HPDE6-E6E7 (cell line): ENCODE results near the gene SCNM1.
"Not testable (repeated sequence)": the region's sequence is repeated elsewhere in the genome, so short reads cannot be mapped to it uniquely, and the experiment has no call there.

ENCODE experiments used
- DNase-seq: peaks from one replicate; pipeline ENCODE4 v3.0.0; 2011; ENCODE audit warnings: missing footprints; ENCODE audit errors: extremely low spot score

The SCNM1 gene

DNA sequence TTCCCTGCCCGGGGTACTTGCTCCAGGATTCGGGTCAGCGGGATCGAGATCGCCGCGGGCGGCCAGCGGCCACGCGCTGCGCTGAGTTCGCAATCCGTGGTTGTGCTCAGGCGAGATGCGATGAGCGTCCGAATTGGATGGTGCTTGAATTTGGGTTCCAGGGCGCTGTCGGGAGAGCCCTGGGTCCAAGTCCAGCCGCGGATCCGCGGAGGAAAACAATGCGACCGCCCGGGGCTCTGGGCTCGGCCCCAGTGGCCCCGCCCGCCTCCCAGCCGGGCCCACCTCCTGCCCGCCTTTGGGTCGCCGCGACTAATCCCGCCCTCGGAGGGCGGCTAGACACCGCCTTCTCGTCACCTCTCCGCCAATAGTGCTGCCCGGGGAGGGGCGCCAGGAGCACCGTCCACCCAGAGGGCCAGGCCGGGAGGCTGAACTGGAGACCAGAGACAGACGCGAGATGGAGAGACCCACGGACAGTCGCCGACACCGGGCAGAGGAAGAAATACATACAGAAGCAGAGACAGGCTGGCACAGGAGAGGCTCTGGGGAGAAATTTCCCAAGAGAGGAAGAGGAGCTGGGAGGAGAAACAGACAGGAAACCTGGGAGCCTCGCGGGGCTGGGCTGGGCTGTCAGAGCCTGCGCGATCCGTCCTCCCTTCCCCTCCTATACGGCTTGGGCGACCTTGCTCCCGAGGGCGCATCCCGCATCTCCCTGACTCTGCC, 19.4 kb upstream of the SCNM1 start, which contains the start of gene SEMA6C:
TSS of gene SEMA6C (minus strand) at position 220 of the 720 bp plus-strand sequence. CDS start 4,010 bp downstream, outside the sequence.
- DNase-seq = peak; percentile 95

GRCh38 chr1:151147132-151147503, 18.8 kb upstream of the SCNM1 start:
- no peak for DNase-seq

DNA sequence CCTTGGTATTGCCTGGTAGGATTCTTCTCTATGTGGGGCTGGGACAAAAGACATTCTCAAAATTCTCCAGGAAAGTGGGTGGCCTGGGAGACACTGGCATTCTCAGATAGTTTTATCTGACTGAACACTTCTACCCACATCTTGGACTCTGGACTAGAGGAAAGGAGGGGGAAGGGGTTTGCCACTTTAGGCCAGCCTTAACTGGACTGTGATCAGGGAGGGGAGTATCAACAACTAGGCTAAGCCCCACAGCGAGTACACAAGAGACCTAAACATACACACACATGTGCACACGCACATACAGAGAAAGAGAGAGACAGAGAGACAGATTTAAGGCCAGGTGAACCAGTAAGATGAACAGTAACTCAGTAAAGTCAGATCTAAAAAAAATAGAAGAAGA, 18.3 kb upstream of the SCNM1 start:
- DNase-seq = no peak

GRCh38 chr1:151156515-151156819, 9.5 kb upstream of the SCNM1 start, which contains the start of gene TNFAIP8L2:
Gene TNFAIP8L2, plus strand, starts transcription at chr1:151156649. Its CDS starts 2,049 bp downstream, at chr1:151158698.
- DNase-seq = no peak

GRCh38 chr1:151157067-151157531, 8.8 kb upstream of the SCNM1 start:
- DNase-seq = no peak

- DNase-seq = no peak
Observed at GRCh38 chr1:151158326-151158725, 7.6 kb upstream of the SCNM1 start.

DNA sequence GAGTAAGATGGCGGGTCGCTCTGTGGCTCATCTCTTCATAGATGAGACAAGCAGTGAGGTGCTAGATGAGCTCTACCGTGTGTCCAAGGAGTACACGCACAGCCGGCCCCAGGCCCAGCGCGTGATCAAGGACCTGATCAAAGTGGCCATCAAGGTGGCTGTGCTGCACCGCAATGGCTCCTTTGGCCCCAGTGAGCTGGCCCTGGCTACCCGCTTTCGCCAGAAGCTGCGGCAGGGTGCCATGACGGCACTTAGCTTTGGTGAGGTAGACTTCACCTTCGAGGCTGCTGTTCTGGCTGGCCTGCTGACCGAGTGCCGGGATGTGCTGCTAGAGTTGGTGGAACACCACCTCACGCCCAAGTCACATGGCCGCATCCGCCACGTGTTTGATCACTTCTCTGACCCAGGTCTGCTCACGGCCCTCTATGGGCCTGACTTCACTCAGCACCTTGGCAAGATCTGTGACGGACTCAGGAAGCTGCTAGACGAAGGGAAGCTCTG, 7.1 kb upstream of the SCNM1 start:
- no peak for DNase-seq

- no peak for DNase-seq
Observed at GRCh38 chr1:151159373-151159772, 6.6 kb upstream of the SCNM1 start.

DNA sequence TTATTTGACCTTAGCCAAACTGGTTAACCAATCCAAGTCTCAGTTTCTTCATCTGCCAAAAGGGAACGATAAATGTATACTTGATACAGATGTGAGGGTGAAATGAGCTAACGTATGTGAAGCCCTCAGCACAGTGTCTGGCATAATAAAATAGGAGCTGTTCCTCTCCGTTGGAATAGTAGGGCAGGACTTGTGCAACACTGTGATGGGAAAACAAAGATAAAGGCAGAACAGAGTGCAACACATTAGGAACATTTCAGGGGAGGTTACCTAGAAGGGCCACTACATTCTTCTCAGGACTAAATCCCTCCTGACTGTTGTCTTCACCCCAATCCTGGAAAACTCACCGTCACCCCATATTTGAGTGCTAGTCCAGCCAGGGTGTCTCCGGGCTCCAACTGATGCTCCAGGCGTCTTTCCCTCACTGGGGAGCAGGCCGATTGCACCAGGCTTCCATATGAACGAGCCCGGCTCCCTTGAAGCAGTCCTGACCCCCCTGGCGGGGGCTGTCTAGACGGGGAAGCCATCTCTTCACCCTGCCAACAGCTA, 1.1 kb upstream of the SCNM1 start:
- DNase-seq = no peak

- DNase-seq = no peak
Observed at GRCh38 chr1:151165281-151165737, 635 bp upstream of the SCNM1 start.

DNA sequence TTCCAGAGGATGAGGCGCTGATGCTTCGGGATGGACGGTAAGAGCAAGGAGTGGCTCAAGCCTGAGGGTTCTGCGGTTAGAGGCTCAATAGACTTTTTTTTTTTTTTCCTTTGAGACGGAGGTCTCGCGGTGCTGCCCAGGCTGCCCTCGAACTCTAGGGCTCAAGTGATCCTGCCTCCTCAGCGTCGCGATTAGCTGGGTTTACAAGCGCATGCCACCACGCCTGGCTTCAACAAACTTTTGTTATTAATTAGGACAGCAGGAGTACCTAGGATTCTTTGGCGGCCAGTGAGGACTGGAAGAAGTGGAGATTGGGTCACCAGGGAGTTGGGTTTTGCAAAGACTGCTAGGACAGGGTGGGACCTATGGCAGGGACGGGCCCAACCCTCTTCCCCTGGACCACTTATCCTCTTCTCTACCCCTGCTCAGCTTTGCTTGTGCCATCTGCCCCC, 587 bp downstream of the SCNM1 start:
- DNase-seq = peak; percentile 49

GRCh38 chr1:151167116-151167515, 1.2 kb downstream of the SCNM1 start:
- DNase-seq = no peak

GRCh38 chr1:151171190-151171589, 5.2 kb downstream of the SCNM1 start:
- no peak for DNase-seq

- no peak for DNase-seq
Observed at GRCh38 chr1:151175041-151175741, 9.2 kb downstream of the SCNM1 start.

DNA sequence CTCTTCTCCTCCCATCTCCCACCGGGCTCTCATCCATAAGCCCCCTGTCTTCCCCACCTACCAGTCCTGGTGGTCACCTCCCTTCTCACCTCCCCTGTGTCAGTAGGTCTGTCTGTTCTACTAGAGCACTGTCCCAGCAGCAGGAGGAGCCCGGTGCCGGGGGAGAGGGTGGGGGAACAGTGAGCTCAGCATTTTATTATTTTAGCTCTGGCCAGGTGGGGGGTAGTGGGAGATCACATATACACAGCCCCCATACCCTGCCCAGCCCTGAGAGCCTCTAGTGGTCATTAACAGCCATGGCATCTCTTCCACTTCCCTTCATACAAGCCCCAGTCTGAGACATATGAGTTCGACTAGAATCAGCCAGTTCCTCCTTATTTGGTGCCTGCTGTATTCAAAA, 9.9 kb downstream of the SCNM1 start, which contains the start of gene TMOD4:
TSS of gene TMOD4 (minus strand) at position 119 of the 400 bp plus-strand sequence. CDS start 1,106 bp downstream, outside the sequence.
- DNase-seq = no peak

GRCh38 chr1:151176514-151177045, 10.6 kb downstream of the SCNM1 start:
- no peak for DNase-seq

GRCh38 chr1:151184211-151184610, 18.3 kb downstream of the SCNM1 start:
- DNase-seq = no peak

- DNase-seq = no peak
Observed at GRCh38 chr1:151187205-151187604, 21.3 kb downstream of the SCNM1 start.

DNA sequence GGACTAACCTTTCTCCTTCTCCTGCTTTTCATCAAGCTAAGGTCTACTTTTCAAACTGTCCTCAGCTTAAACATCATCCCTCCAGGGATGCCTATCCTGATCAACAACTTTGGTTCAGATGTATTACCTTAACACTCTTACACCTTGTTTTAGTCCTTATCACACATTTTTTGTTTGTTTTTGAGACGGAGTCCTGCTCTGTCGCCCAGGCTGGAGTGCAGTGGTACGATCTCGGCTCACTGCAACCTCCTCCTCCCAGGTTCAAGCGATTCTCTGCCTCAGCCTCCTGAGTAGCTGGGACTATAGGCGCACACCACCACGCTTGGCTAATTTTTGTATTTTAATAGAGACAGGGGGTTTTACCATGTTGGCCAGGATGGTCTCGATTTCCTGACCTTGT, 22.7 kb downstream of the SCNM1 start:
- DNase-seq = not testable (repeated sequence)

DNA sequence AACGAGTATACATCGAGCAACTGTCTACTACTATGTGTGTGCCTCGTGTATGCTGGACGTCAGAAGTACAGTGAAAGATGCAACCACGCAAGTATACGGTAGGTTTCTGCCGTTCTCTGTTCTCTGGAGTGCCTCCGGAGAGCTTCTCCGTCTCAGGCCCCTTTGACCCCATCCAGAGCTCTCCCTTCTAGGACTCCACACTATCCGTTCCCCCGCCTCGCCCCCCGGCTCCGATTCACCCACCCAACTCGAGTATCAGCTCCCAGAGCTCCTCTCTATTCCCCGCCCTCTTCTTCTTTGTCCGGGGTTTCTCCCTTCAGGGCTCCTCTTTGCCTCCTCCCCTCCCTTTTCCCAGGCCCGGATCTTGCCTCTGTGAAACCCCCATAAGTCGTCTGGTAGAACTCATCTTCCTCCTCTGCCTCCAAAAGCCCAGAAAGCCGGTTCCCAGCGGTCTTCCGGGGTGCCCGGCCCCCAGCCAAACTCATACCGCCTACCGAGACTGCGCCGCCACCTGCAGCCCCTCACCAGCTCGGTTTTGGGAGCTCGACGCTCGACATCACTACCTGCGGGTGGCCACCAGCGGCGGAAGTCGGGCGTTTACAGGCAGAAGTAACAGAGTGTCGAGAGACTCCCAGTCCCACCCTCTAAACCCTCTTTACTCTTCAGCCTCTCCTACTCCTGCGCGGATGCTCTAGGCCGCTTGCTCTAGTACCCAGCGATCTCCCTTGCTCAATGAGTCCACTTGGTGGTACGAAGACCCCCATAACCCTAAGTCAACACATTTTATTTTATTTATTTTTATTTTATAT, 23.9 kb downstream of the SCNM1 start, which contains the start of gene VPS72:
TSS of gene VPS72 (minus strand) at position 561 of the 809 bp plus-strand sequence. CDS start at position 485, 76 bp downstream.
- peak; percentile 83 for DNase-seq

- DNase-seq = no peak
Observed at GRCh38 chr1:151192047-151192446, 26.1 kb downstream of the SCNM1 start.
